GM12878 (cell line): Measurements from ENCODE around the gene TRIM28. TPM values are rescaled to one million over a fixed set of nuclear protein-coding genes. Genes with fewer than 3 reads are reported as not detected.

Experiments used
- HCFC1 ChIP-seq: fragments of 150-350 bp; IDR thresholded peaks from 2 replicates; pipeline ENCODE4 v1.6.1; 2014; ENCODE audit warnings: low read length
- HDGF ChIP-seq: fragments of 450-650 bp; IDR thresholded peaks from 2 replicates; pipeline ENCODE4 v1.6.1; 2016; ENCODE audit warnings: antibody characterized with exemption
- MTA2 ChIP-seq: fragments of 450-650 bp; IDR thresholded peaks from 2 replicates; pipeline ENCODE4 v1.6.1; 2016; ENCODE audit warnings: low read depth, mild to moderate bottlenecking, moderate library complexity
- POLR2AphosphoS2 ChIP-seq: IDR thresholded peaks from 2 replicates; pipeline ENCODE4 v1.6.1; 2011; ENCODE audit warnings: low read depth, mild to moderate bottlenecking, low read length, improper control_type of control experiment, moderate library complexity
- TARDBP ChIP-seq: IDR thresholded peaks from 2 replicates; pipeline ENCODE4 v1.6.1; 2016; ENCODE audit warnings: borderline replicate concordance
- polyA plus RNA-seq, 11 experiments: library from polyadenylated mRNA; depleted of rRNA in 4 of 11; unstranded in 6 of 11; stranded (reverse) in 5 of 11; fragments of >200 nt; fragmentation: Nextera tagmentation in 4 of 11; fragmentation: Illumina TruSeq in 1 of 11; extraction: Ambion mirVana in 4 of 11; extraction: Trizol in 1 of 11; gene quantifications; 1 replicate in 1 of 11; 2 replicates in 10 of 11; pipeline versions ENCODE4 v1.2.1 to v1.2.3, GENCODE V29; 2011 to 2016; ENCODE audit warnings: inconsistent platforms in 2 of 11, missing spikeins in 2 of 11, low read depth in 1 of 11
- total RNA-seq, 4 experiments: library from RNA; depleted of rRNA in 3 of 4; stranded (reverse); fragments of >200 nt in 3 of 4; fragmentation: Illumina TruSeq in 1 of 4; extraction: Trizol in 1 of 4; gene quantifications; 2 replicates each; pipeline versions ENCODE4 v1.2.1 to v1.2.3, GENCODE V29; 2013 to 2021
- TF ChIP-seq, protein P1 (sequence below): IDR thresholded peaks from 2 replicates; pipeline ENCODE4 v1.6.1; 2012; ENCODE audit warnings: low read depth, low read length, improper control_type of control experiment
- TF ChIP-seq, protein P2 (sequence below): fragments of 450-650 bp; IDR thresholded peaks from 2 replicates; pipeline ENCODE4 v1.6.1; 2016; ENCODE audit warnings: mild to moderate bottlenecking, moderate library complexity, borderline replicate concordance

The TRIM28 gene
- total and polyA plus RNA-seq, 10 of the 15 experiments (the other 5 are each of a cell fraction or from before 2014, with no cell fraction given): 5.0 to 650 (median 296) TPM

DNA sequence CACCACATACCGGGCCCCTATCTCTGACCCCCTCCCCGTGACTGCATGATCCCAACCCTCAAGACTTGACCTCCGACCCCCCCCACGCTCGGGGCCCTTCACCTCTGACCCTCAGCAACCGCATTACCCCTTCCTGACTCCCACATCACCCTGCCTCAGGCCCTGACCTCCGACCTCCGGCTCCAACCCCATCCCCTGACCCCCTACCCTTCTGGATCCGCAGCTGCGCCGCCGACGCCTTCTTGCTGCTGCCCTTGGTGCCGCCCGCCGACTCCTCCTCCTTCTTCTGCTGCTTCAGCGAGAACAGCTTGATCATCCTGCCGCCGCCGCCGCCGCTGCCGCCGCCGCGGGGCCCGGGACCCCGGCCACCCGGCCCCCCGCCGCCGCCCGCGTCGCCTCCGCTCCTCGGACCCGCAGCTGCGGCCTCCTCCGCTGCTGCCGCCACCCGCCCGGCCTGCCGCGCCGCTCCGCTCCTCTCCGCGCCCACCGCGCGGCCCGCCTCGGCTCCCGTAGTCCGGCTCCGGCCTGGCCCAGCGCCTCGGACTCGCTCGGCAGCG, 14.3 kb downstream of the TRIM28 start, which contains the start of gene UBE2M (continued):
- TF ChIP-seq MTA2: 0 out of 2 replicates have a peak, but pooled peaks have one; percentile 23
- TF ChIP-seq TARDBP: no peak
- TF ChIP-seq, protein P1, sequence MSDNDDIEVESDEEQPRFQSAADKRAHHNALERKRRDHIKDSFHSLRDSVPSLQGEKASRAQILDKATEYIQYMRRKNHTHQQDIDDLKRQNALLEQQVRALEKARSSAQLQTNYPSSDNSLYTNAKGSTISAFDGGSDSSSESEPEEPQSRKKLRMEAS: no peak
- TF ChIP-seq POLR2AphosphoS2: peak; percentile 4; the same call in 1 of the 2 replicates
- TF ChIP-seq HCFC1: peak; percentile 32; the same call in 1 of the 2 replicates
- TF ChIP-seq, protein P2, sequence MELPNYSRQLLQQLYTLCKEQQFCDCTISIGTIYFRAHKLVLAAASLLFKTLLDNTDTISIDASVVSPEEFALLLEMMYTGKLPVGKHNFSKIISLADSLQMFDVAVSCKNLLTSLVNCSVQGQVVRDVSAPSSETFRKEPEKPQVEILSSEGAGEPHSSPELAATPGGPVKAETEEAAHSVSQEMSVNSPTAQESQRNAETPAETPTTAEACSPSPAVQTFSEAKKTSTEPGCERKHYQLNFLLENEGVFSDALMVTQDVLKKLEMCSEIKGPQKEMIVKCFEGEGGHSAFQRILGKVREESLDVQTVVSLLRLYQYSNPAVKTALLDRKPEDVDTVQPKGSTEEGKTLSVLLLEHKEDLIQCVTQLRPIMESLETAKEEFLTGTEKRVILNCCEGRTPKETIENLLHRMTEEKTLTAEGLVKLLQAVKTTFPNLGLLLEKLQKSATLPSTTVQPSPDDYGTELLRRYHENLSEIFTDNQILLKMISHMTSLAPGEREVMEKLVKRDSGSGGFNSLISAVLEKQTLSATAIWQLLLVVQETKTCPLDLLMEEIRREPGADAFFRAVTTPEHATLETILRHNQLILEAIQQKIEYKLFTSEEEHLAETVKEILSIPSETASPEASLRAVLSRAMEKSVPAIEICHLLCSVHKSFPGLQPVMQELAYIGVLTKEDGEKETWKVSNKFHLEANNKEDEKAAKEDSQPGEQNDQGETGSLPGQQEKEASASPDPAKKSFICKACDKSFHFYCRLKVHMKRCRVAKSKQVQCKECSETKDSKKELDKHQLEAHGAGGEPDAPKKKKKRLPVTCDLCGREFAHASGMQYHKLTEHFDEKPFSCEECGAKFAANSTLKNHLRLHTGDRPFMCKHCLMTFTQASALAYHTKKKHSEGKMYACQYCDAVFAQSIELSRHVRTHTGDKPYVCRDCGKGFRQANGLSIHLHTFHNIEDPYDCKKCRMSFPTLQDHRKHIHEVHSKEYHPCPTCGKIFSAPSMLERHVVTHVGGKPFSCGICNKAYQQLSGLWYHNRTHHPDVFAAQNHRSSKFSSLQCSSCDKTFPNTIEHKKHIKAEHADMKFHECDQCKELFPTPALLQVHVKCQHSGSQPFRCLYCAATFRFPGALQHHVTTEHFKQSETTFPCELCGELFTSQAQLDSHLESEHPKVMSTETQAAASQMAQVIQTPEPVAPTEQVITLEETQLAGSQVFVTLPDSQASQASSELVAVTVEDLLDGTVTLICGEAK: no peak
- TF ChIP-seq HDGF: peak; percentile 66; the same call in 1 of the 2 replicates
